Activated naive CD8-positive, alpha-beta T cell treated with anti-CD3 and anti-CD28 coated beads, Interleukin-2, amount 50 U/mL, for 16 hours (primary cell): ENCODE results near the gene RALGPS2.
"Not testable (repeated sequence)": the region's sequence is repeated elsewhere in the genome, so short reads cannot be mapped to it uniquely, and the experiment has no call there.

ENCODE experiments used
- DNase-seq: peaks from one replicate; pipeline ENCODE4 v3.0.0-alpha.2; 2020; ENCODE audit warnings: low read depth, low spot score

Gene RALGPS2

DNA sequence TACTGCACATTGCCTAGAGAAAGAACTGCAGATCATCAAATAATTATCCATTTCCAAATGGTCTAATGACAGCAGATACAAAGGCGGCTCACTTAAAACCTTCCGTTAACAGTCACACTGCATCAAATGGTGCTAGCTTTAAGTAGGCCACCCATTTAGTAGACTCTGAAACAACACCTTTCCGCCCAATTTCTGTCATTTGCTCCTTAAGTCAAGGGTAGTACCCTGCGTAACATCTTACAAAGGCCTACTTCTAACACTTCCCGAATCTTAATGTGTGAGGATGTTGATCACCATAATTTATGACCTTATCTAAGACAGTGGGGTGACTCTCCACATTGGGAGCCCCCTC is 692 bp upstream of the RALGPS2 start:
- no peak for DNase-seq

DNA sequence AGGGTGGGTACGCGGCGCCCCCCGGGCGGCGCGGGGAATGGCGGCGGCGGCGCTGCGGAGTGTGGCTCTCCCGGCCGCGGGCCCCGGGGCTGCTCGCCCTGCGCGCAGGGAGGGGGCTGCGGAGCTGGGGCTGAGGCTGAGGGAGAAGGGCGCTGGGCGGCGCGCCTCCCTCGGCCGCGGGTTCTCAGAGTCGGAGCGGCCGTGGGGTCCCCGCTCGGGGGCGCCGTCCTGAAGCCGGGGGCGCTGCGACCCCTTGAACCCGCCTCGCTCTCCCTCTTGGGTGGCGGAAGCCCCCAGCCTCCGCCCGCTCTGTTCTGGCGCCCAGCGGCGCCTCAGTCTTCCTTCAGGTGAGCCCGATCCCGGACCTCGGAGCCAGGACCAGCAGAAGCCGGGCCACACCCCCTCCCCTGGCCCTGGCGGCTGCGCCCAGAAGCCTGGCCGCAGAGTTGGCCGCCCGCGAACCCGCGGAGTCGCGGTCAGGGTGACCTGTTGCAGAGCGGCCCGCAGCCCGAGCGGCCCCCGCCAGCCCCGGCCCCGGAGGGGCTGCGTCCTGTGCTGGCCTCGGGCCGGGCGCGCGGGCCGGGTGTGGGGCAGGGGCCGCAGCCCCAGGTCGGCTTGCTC is 532 bp downstream of the RALGPS2 start:
- DNase-seq, result no peak

DNA sequence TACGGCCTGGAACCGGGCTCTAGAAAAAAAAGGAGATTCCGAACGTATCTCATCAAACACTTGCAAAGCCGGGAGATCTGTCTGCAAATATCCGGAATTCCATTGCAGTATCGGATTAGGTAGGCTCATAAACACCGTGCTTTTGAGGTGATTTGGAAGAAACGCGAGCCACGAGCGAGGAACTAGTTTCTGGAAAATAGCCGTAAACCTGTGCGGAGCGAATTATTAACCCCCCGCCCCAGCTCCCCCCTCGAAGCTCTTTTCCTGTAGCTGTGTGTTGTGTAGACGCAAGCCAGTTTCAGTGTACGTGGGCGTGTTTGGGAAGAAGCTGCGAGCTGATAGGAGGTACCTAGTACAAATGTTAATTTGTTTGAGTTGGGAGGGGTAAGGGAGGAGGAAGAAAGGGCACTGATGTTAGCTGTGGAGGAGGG is 1.1 kb downstream of the RALGPS2 start:
- no peak for DNase-seq

DNA sequence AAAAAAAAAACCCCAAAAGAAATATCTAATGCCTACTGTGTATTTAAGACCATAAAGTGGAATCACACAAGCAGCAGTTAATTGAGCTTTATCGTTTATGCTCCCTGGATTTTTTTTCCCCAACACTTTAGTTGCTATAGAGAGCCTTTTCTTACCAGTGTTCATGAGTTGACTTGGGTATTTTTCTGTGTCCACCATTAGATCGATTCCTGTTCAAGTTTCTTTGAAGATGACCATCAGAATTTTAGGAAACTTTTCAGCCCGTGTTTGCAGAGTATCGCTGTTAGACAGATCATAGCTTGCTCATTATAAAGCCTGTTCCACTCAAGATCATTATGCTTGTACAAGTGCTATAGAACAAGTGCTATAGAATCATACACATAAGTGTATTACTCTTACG is 1.5 kb downstream of the RALGPS2 start:
- no peak for DNase-seq

DNA sequence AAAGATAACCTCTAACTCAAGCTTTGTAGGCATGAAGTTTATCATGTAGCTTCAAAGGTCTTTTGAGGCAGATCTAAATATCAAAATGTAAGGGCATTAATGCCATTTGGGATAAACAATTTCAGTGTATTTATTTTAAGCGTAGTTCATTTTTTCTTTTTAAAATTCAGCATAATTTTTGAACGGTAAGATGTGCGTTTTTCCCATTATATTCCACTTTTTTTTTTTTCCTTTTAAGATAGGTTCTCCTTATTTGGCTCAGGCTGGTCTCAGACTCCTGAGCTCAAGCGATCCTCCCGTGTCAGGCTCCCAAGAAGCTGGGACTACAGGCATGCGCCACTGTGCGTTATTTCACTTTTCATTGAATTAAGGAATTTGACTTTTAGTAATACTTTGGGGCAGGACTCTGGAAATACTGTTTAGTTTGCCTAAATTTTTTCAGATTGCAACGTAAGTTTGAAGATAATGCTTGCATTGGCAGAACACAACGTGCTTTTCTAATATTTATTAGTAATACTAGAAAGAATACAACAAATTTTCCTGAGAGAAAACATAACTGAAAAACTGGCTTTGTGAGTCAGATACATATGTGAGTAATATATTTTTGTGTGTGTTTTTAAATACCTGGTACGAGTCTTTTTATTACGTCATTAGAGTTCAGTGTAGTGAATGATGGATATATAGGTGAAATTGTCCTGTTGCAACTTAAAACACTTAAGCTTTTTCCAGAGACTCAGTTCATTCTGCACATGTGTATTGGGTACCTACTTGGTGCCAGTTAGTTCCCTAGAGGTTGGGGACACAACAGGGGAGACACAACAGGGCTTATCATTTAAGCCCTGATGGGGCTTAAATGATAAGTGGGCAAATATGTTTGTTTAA is 2.2 kb downstream of the RALGPS2 start:
- no peak for DNase-seq

DNA sequence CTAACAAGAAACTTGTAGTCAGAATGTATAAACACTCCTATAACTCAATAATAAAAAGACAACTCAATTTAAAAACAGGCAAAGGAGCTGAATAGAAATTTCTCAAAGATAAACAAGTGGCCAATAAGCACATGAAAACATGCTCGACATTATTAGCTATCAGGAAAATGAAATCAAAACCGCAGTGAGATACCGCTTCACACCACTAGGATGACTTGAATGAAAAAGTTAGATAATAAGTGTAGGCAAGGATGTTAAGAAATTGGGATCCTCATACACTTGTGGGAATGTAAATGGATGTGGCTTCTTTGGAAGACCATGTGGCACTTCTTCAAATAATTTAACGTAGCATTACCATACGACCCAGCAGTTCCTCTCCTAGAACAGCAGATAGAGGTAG is 8.9 kb downstream of the RALGPS2 start:
- DNase-seq, result no peak

DNA sequence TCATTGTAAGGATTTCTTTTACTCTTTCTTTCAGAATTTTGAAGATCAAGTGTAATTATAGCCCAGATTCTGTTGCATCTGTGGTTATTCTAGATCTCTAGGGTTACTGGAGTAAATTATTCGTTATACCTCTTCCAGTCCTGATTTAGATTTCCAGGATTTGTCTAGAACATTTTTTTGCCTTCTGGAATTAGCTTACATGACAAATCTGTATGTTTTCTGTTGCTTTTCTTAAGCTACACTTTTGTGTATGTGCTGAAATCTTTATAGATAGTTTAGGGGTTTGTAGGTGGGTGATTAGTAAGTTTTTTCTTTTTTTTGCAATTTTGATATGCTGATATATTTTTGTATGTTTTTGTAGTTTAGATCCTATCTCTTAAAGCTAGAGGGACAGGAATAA is 13.7 kb downstream of the RALGPS2 start:
- DNase-seq, result no peak

DNA sequence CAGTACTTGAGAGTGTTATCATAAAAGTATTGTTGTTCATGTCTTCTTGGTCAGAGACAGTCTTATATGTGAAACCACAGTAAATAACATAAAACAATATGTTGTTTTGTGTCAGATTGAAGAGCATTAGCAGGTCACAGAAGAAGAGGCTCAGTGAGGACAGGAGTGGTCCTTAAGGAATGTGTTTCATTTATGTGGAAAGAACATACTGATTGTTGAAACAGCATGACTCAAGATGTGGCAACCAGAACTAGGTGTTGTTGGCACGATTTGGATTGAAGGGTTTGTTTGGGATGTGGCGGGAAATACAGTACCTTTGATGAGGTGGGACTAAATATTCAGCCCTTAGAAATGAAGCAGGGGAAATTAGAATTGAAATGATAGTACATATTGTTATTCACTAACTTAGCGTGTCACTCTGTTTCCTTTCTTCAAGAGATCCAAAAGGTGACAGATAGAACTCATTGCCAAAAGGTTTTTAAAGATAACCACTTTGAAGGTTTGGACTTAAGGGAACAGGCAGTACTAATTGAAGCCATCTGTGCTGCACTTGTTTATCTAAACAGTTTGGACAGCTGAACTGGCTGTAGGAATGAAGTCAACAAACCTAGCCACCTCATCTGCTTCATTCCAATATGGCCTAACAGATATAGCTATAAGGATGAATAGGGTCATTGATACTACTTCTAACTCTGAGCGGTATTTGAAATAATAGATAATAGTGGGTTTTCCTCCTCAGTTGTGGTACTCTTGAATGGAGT is 14.4 kb downstream of the RALGPS2 start:
- DNase-seq, result no peak

DNA sequence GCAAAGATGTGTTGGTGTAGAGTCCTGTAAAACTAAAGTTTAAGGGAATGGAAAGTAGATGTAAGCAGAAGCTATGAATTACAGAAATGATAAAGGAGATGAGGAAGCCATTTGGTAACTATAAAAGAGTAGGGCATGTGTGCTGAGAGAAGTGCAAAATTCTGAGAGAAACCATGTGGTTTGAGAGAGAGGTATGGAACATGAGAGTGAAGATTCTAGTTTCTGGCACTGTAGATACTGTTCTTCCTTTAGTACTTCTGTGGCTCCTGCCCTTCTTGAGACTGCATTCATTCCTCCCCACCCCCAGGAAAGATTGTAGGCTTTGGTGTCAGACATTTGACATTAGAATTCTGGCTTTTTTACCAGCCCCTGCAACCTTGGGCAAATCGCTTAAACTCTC is 15.4 kb downstream of the RALGPS2 start:
- DNase-seq, result no peak

DNA sequence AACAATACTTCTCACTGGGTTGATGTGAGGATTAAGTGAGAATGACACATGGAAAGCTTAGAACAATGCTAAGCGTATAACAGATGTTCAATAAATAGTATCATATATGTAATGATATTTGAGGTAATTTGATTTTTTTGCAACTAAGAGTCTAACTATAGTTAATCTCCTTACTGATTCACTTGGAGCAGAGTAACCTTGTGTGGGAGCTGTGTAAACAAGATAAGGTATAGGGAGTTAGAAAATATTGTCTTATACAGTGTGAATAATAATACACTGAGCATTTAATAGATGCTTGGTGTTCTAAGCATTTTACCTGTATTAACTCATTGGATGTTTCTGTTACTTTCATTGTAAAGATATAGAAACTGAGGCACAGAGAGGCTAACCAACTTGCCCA is 15.9 kb downstream of the RALGPS2 start:
- no peak for DNase-seq

DNA sequence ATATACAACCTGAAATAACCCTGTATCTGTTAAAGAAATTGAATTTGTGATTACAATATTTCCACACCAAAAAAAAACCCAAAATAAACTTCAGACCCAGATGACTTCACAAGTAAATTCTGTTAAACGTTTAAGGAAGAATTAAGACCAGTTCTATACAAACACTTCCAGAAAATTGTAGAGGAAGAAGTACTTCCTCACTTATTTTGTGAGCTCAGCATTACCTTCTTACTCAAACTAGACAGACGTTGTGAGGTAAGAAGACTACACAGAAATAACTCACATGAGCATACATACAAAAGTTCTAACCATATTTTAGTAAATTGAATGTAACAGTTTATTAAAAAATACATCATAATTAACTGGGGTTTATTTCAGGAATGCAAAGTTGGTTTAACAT is 18.8 kb downstream of the RALGPS2 start:
- no peak for DNase-seq

DNA sequence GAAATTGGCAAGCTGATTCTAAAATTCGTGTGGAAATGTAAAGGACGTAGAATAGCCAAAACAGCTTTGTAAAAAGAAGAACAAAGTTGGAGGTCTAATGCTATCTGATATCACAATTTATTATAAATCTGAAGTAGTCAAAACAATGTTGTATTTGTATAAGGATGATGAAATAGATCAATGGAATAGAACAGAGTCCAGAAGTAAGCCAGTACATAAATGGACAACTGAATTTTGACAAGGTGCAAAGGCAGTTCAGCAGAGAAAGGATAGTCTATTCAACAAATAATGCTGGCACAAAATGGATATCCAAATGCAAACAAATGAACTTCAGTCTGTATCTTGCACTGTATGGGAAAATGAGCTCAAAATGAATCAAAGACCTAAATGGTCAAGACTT is 20.2 kb downstream of the RALGPS2 start:
- no peak for DNase-seq

DNA sequence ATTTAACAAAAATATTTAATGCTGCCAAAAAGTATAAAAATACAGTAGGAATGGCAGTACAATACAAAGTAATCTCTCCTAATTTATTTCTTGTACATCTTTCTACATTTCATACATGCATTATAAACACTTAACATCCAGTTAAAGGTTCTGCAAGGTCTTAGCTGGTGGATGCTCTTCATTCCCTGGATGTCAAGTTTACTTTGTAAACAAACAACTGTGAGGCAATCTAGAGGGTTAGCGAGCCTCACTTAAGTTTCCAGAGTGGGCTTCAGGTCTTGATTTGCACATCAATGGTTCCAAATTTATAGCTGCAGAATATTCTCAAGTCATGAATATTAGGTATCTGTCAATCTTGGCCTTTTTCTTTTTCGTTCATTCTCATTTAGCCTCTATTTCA is 21.3 kb downstream of the RALGPS2 start:
- no peak for DNase-seq

DNA sequence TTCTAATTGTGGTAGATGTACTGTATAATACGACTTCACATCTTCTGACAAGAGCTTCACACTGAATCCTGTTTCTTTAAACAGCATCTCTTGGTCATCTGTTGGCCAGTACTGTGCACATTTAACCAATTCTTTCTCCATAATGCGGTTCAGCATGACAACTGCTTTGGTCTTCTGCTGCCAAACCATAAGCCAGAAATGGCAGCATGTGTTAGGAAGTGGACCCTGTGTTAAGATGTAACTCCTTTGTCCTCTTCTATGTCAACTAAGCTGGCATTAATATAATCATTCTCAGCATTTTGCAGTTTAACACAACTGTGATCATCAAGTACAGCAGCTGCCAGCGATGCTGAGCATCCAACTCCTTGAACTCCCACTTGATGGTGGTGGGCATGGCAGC is 22.3 kb downstream of the RALGPS2 start:
- not testable (repeated sequence) for DNase-seq

DNA sequence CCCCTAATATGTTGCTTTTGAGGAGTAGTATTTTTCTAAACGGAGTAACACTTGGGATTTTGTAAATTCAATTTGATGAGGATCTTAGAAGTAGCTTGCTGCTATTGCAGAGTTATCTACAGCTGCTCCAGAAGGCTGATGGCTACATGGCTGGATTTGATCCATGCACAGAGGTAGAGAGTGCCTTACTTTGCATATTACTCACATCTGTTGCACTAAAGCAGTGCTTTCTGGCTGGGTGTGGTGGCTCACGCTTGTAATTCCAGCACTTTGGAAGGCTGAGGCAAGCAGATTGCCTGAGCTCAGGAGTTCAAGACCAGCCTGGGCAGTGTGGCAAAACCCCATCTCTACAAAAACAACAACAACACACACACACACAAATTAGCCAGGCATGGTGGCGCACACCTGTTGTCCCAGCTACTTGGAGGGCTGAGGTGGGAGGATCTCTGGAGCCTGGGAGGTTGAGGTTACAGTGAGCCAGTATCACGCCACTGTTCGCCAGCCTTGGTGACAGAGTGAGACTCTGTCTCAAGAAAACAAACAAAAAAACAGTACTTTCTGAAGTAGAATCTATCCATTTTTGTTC is 24.6 kb downstream of the RALGPS2 start:
- DNase-seq, result no peak

DNA sequence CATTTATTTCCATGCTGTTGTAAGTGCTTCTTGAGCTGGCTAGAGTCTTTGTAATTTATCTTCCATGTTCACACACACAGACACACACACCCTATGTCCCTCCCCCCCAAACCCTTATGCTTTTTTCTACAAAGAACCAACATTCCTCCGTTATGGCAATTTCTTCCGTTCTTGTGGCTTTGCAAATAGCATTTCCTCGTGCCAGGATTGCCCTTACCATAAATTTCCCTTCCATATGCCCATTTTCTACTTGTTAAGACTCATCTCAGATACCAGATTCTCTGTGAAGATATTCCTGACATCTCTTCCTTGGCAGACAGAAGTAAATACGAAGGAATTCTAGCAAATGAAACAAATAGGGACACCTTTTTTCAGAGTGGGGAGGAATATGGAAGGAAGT is 26.0 kb downstream of the RALGPS2 start:
- no peak for DNase-seq

DNA sequence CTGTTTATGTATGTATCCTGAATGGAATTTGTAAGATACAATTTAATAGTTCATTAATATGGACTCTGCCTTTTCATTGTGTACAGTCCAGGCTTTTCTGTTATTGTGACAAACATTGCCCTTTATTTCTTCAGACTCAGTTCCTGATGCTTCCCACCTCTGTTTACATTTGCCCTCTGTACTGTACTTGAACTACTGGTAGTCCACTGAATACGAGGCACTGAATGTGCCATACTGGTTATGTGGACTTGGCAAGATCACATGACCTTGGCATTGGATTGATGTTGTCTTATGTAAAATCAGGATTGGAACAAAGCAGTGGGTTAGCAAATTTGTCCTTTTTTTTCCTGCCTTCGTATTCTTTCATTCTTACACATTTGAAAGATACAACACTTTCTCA is 27.8 kb downstream of the RALGPS2 start:
- no peak for DNase-seq

DNA sequence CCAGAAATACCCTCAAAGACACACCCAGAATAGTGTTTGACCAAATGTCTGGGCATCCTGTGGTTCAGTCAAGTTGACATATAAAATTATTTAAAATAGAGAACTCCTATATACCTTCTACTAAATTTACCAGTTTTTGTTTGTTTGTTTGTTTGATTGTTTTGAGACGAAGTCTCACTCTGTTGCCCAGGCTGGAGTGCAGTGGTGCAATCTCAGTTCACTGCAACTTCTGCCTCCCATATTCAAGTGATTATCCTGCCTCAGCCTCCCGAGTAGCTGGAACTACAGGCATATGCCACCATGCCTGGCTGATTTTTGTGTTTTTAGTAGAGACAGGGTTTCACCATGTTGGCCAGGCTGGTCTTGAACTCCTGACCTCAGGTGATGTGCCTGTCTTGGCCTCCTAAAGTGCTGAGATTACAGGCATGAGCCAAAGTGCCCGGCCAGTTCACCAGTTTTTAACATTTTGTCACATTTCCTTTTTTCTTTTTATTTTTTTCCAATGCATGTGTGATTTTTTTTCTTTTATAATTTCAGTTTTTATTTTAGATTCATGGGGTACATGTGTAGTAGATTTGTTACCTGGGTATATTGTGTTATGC is 29.7 kb downstream of the RALGPS2 start:
- DNase-seq, result not testable (repeated sequence)

DNA sequence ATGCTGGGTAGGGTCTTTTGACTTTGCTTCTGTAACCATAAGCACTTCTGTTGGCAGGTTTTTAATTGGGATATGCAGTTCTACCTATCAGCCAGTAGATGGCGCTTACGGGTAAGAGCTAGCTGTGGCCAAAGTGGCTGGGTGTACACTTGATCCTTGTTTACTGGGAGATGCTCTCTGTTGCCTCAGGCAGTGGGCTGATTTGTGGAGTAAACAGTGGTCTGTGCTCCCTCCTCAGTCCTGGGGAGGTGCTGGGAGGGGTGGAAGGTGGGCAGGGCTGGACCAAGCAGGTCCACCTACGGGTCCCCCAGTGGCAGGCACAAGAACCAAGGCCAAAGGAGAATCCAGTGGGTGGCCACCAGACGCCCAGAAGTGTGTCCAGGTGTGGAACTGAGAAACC is 43.4 kb downstream of the RALGPS2 start:
- no peak for DNase-seq

DNA sequence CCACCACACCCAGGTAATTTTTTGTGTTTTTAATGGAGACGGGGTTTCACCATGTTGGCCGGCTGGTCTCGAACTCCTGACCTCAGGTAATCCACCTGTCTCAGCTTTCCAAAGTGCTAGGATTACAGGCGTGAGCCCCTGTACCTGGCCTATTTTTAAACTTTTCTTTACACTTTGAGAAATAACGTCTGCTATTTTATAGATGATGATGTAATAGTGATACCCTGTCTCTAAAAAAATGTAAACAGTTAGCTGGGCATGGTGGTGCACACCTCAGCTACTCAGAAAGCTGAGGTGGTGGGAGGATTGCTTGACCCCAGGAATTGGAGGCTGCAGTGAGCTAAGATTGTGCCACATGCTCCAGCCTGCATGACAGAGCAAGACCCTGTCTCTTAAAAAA is 47.9 kb downstream of the RALGPS2 start:
- no peak for DNase-seq

DNA sequence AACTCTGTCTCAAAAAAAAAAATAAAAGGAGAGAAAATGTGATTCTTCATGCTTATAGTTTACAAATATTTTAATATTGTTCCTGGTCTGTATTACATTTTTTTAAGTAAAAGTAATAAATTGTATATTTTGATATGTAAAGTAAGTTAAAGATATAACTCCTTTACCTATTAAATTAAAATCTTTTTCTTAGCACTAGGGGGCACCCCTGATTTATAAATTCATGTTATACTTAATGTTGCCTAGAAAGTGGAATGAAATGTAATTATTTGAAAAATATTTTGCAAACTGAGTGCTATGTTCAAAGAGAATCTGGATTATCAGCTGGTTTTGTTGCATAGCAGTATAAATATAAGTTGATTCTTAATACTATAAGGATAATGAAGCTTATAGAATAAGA is 49.2 kb downstream of the RALGPS2 start:
- no peak for DNase-seq

DNA sequence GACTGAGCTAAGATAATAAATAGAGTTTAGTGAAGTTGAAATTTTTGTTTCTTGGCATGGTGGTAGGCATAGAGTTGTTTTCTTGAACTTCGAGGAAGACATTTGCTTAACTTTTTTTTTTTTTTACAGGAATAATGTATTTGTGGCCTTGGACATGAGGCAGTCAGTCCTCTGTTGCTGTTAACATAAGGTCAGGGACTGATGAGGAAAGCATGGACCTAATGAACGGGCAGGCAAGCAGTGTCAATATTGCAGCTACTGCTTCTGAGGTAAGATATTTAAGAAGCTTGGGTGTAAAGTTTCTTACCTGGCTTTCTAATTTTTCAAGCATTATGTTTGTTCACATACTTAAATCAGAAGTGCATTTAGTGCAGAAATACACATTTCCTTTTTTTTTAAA is 51.5 kb downstream of the RALGPS2 start:
- no peak for DNase-seq
